ENCODE data around the gene DAZ1.
"Not testable (repeated sequence)": the region's sequence is repeated elsewhere in the genome, so short reads cannot be mapped to it uniquely, and the experiment has no call there.

DAZ1 gene

GRCh38 chrY:23198908-23199307, at the start of gene DAZ1:
TSS of gene DAZ1 (minus strand) at chrY:23199008. CDS start at chrY:23198800, 208 bp downstream.
- not testable (repeated sequence) for DNase-seq (ENCODE audit: low read depth in 2 of 2)

GRCh38 chrY:23219233-23219632, 20.4 kb upstream of the DAZ1 start, which contains the start of gene DAZ2:
TSS of gene DAZ2 (plus strand) at chrY:23219533. CDS start at chrY:23219741, 208 bp downstream.
- DNase-seq (ENCODE audit: low read depth in 2 of 2), result not testable (repeated sequence)

GRCh38 chrY:23210681-23211080, 11.9 kb upstream of the DAZ1 start:
- DNase-seq (ENCODE audit: low read depth in 2 of 2), result not testable (repeated sequence)

GRCh38 chrY:23209802-23210495, 11.1 kb upstream of the DAZ1 start:
- not testable (repeated sequence) for DNase-seq (ENCODE audit: low read depth in 2 of 2)

- not testable (repeated sequence) for DNase-seq (ENCODE audit: low read depth in 2 of 2)
Observed at GRCh38 chrY:23207455-23207854, 8.6 kb upstream of the DAZ1 start.

Data from stimulated activated CD8-positive, alpha-beta memory T cell treated with anti-CD3 and anti-CD28 coated beads, Interleukin-15, amount 100 ng/mL, for 48 hours (primary cell).